Heart right ventricle (tissue), 16 donors: Measurements from ENCODE around the gene POLA2. TPM values are rescaled to one million over a fixed set of nuclear protein-coding genes. Genes with fewer than 3 reads are reported as not detected.

Experiments used
- ATAC-seq, 8 donors: fragments of 200-7000 bp; cut with Tn5 transposase; one replicate each; pipeline ENCODE4 v1.9.1; 2020; ENCODE audit warnings: mild to moderate bottlenecking in 8 of 8, moderate library complexity in 8 of 8, moderate number of reproducible peaks in 1 of 8
- DNase-seq, 2 donors: peaks; one replicate each; pipeline ENCODE4 v3.0.0-alpha.2; 2020
- H3K27ac ChIP-seq, 10 donors: fragments of 200-600 bp; sonication (generic) in 2 of 10; one replicate each; pipeline versions ENCODE4 v1.5.0 to v1.8.0; 2020 to 2022; ENCODE audit warnings: mild to moderate bottlenecking in 3 of 10
- H3K27me3 ChIP-seq, 7 donors: fragments of 200-600 bp; one replicate each; pipeline ENCODE4 v1.8.0; 2021 to 2022; ENCODE audit warnings: mild to moderate bottlenecking in 2 of 7
- H3K36me3 ChIP-seq, 9 donors: fragments of 200-600 bp; sonication (generic) in 1 of 9; one replicate each; pipeline versions ENCODE4 v1.5.0 to v1.8.0; 2020 to 2022; ENCODE audit warnings: mild to moderate bottlenecking in 2 of 9
- H3K4me1 ChIP-seq, 9 donors: fragments of 200-600 bp; sonication (generic) in 1 of 9; one replicate each; pipeline versions ENCODE4 v1.5.0 to v1.8.0; 2020 to 2022; ENCODE audit warnings: mild to moderate bottlenecking in 4 of 9
- H3K4me3 ChIP-seq, 10 donors: fragments of 200-600 bp; sonication (generic) in 2 of 10; one replicate each; pipeline versions ENCODE4 v1.5.0 to v1.8.0; 2020 to 2022; ENCODE audit warnings: mild to moderate bottlenecking in 7 of 10, moderate library complexity in 2 of 10
- H3K9me3 ChIP-seq, 11 donors: fragments of 200-600 bp in 10 of 11; sonication (generic) in 2 of 11; one replicate each; pipeline versions ENCODE4 v1.5.0 to v1.8.0; 2013 to 2022; ENCODE audit warnings: mild to moderate bottlenecking in 2 of 11, control low read depth in 1 of 11, moderate library complexity in 1 of 11
- WGBS, 2 donors: extraction: QIAGEN DNeasy Blood & Tissue Kit; methylation state at CpG; one replicate each; pipeline ENCODE4 v1.1.7; 2013; ENCODE audit warnings: inconsistent platforms in 1 of 2; 5-methylcytosine and 5-hydroxymethylcytosine counted together
- intact Hi-C, 10 donors: fragments of 100-400 bp; cut with DNase I; formaldehyde crosslinking; loops; one replicate each; pipeline versions ENCODE4 v1.11.1 to v1.14.2; 2022
- polyA plus RNA-seq, 2 donors: library from polyadenylated mRNA; stranded (reverse); fragments of 200-250 nt; gene quantifications; one replicate each; pipeline ENCODE4 v1.2.3, GENCODE V29; 2013
- total RNA-seq, 10 donors: library from RNA; stranded (reverse); fragmentation: NEBNext Ultra II Directional in 3 of 10; extraction: Animal tissue kit (Norgen Biotek cat#: 25700) in 3 of 10; gene quantifications; one replicate each; pipeline versions ENCODE4 v1.2.1 to v1.2.4, GENCODE V29; 2021 to 2023
- TF ChIP-seq, protein P1 (sequence below), 9 donors: fragments of 200-600 bp; sonication (generic) in 2 of 9; IDR thresholded peaks; one replicate each; pipeline versions ENCODE4 v1.5.0 to v1.8.0; 2021 to 2022; ENCODE audit warnings: antibody characterized with exemption in 9 of 9, mild to moderate bottlenecking in 5 of 9, moderate library complexity in 1 of 9
- donor health status: Arrhythmogenic right ventricular cardiomyopathy.
- donor health status: ischemic (EF 13 %, LVEDD 7.1; RV severe dilation, severe dysfunction).
- donor health status: healthy with polysubstance abuse.
- donor health status: DM: no; HTN: yes; CAD: no.
- donor health status: DM: no; HTN: no; CAD: no.
- donor health status: ischemic (EF 25% LVEDD 6.9; RV normal size, moderate dysfunction).
- donor health status: ischemic (EF 25% LVEDD 5.7; RV mildly dilated, moderate dysfunction).
- donor health status: healthy.
- donor health status: DM: yes; HTN: yes; CAD: no.
- donor health status: Ischemic cardiomyopathy.
- donor health status: ischemic (EF 35%, LVEDD 5.7; RV mildly dilated, moderate dysfunction).
- donor health status: nonischemic (EF 11% LVEDD 7.7; RV severe dilation, severe dysfunction).
- donor health status: DM: yes; HTN: yes; CAD: no.
- donor health status: PGD.
- donor health status: ischemic (EF 29% LVEDD 5.4; RV normal size, mild dysfunction).
- donor health status: nonischemic (EF 23%, LVEDD 6.1; RV moderate dilation, normal function).

POLA2 gene
- total and polyA plus RNA-seq, 12 donors = 2.3 to 9.4 (median 4.0) TPM

DNA sequence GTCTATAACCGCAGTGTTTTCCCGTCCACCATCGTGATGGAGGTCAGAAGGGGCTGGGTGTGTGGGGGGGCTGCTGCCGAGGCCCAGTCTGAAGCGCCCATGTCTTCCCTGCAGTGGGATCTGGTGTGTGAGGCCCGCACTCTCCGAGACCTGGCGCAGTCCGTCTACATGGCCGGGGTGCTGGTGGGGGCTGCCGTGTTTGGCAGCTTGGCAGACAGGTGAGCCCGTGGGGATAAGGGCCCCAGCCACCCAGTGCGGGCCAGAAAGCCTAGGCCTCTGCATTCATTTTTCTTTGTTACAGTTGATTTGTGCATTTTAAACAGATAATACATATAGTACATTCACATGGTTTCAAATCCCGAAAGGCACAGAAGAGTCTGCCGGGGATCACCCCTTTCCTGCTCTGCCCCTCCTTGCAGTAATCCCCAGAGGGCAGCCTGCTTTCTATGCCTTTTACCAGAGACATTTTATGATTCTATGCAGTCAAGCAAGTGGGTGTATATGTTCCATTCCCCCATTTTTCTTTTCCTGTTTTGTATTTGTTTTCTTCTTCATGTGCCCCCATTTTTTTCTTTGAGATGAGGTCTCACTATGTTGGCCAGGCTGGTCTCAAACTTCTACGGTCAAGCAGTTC, 47.4 kb upstream of the POLA2 start:
- TF ChIP-seq, protein P1, sequence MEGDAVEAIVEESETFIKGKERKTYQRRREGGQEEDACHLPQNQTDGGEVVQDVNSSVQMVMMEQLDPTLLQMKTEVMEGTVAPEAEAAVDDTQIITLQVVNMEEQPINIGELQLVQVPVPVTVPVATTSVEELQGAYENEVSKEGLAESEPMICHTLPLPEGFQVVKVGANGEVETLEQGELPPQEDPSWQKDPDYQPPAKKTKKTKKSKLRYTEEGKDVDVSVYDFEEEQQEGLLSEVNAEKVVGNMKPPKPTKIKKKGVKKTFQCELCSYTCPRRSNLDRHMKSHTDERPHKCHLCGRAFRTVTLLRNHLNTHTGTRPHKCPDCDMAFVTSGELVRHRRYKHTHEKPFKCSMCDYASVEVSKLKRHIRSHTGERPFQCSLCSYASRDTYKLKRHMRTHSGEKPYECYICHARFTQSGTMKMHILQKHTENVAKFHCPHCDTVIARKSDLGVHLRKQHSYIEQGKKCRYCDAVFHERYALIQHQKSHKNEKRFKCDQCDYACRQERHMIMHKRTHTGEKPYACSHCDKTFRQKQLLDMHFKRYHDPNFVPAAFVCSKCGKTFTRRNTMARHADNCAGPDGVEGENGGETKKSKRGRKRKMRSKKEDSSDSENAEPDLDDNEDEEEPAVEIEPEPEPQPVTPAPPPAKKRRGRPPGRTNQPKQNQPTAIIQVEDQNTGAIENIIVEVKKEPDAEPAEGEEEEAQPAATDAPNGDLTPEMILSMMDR (IDR thresholded peaks at IDR 0.05) = no peak
- ATAC-seq = no peak
- intact Hi-C loops = no loop called here

DNA sequence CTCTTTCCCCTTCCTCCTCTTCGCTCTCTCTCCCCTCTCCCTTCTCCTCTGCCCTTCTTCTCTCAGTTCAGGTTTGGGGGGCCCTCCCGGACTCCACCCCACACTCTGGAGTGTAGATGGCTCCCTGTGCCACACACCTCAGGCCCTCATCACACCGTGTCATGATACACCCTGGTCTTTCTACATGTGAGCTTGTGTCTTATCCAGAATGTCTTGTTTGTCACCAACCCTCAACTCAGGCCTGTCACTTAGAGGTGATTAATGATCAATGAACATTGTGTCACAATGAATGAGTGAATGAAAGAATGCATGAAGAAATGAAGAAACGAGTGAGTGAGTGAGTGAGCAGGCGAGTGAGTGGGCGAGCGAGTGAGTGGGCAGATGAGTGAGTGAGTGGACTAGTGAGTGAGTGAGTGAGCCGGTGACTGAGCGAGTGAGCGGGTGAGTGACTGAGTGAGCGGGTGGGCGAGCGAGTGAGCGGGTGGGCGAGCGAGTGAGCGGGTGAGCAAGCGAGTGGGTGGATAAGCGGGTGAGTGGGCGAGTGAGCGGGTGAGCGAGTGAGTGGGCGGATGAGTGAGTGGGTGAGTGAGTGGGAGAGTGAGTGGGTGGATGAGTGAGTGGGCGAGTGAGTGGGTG, 46.2 kb upstream of the POLA2 start:
- no peaks in the 10 kb centered on the region for H3K27me3 ChIP-seq
- TF ChIP-seq, protein P1 (IDR thresholded peaks at IDR 0.05) = no peak
- no peak overlapping the region for H3K27ac ChIP-seq
- intact Hi-C loops = no loop called here
- DNase-seq (no peak), ATAC-seq (no peak)
- H3K36me3 ChIP-seq = peaks cover 0 to 17% (median 11%) of the 10 kb centered on the region in 9 donors
- no peaks in the 10 kb centered on the region for H3K9me3 ChIP-seq
- WGBS, 2 donors = 90 to 93% methylated on average over 24 of the region's 24 CpGs
- peaks cover 0 to 19% (median 0%) of the 10 kb centered on the region in 9 donors for H3K4me1 ChIP-seq
- no peak overlapping the region for H3K4me3 ChIP-seq

More for the DNA sequence above, 47.4 kb upstream of the POLA2 start:
- H3K4me1 ChIP-seq = peaks cover 0 to 12% (median 0%) of the 10 kb centered on the region in 9 donors
- no peak overlapping the region for H3K27ac ChIP-seq
- H3K36me3 ChIP-seq = peaks cover 0 to 30% (median 23%) of the 10 kb centered on the region in 9 donors
- 81 to 83% methylated on average over 16 of the region's 16 CpGs for WGBS, 2 donors
- H3K9me3 ChIP-seq = no peaks in the 10 kb centered on the region
- DNase-seq = no peak
- no peaks in the 10 kb centered on the region for H3K27me3 ChIP-seq
- peak overlapping the region in 1 of 10 donors; percentile 22 for H3K4me3 ChIP-seq

DNA sequence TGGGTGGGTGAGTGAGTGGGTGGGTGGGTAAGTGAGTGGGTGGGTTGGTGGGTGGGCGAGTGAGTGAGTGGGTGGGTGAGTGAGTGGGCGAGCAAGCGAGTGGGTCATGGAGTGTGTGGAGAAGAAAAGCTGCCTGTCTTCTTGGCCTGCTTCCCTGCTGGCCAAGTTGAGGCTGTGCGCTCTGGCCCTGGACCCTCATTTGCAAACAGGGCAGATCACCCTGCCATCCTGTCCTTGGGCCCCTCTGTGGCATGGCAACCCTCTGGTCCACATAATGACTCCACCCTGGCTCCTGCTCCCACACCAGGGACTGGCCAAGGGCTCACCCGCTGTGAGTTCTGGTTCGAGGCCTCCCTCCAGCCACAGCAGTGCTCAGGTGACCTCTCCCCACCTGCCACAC, 44.9 kb upstream of the POLA2 start:
- Histone ChIP-seq H3K36me3 (peaks cover 0 to 5% (median 0%) of the 10 kb centered on the region in 9 donors), H3K27ac (no peak overlapping the region), H3K27me3 (no peaks in the 10 kb centered on the region), H3K4me1 (peaks cover 0 to 19% (median 0%) of the 10 kb centered on the region in 9 donors), H3K4me3 (no peak overlapping the region), H3K9me3 (no peaks in the 10 kb centered on the region)
- 85% methylated on average over 4 to 6 of the region's 6 CpGs for WGBS, 2 donors
- intact Hi-C loops = no loop called here
- ATAC-seq (no peak), DNase-seq (no peak)
- TF ChIP-seq, protein P1 (IDR thresholded peaks at IDR 0.05) = no peak

DNA sequence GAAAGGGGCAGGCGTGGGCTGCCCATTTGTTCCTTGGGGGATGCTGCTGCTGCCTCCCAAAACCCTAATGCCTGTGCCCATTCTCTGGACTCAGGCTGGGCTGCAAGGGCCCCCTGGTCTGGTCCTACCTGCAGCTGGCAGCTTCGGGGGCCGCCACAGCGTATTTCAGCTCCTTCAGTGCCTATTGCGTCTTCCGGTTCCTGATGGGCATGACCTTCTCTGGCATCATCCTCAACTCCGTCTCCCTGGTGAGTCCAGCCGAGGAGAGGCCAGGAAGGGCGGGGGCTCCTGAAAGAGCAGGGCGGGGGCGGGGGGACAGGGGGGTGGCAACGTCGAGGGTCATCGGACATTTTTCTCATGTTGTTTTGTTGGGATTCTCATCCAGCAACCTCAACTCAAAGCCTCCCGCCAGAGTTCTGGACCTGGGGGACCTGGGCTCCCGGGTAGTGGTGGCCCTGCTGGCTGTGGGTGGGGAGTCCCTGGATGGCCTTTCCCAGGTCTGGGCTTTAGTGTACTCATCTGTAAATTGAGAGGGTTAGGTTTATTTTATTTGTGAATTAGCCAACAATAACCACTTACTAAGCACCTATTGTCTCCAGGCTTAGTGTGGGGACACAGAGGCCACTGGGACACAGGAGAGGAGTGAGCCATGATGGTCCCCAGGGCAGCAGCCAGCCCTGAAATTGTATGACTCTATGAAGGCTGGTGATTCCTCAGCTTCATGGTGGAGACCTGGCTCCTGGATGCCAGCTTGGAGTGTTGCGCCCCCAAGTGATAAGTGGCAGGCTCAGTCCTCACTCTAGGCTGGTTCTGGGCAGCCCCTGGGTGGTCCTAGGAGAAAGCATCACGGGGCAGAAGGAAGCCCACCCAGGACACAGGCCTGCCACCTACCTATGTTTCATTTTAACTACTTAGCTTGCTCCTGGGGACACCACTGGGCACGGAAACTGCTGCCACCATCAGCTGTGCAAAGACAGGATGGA, 44.0 kb upstream of the POLA2 start:
- Histone ChIP-seq H3K4me3 (no peak overlapping the region), H3K27me3 (no peaks in the 10 kb centered on the region), H3K36me3 (no peaks in the 10 kb centered on the region), H3K9me3 (no peaks in the 10 kb centered on the region), H3K4me1 (peaks cover 0 to 28% (median 0%) of the 10 kb centered on the region in 9 donors), H3K27ac (no peak overlapping the region)
- TF ChIP-seq, protein P1 (IDR thresholded peaks at IDR 0.05) = no peak
- ATAC-seq = no peak
- intact Hi-C loops = no loop called here
- no peak for DNase-seq
- 76 to 78% methylated on average over 19 of the region's 19 CpGs for WGBS, 2 donors
